Posterior vena cava (tissue), 2 donors: ENCODE measurements around the gene DISP2. TPM values are rescaled to one million over a fixed set of nuclear protein-coding genes. Genes with fewer than 3 reads are reported as not detected.

ENCODE experiments used
- DNase-seq: peaks from one replicate; pipeline ENCODE4 v3.0.0-alpha.2; 2020; ENCODE audit warnings: low spot score
- intact Hi-C, 2 donors: fragments of 100-400 bp; cut with DNase I; formaldehyde crosslinking; loops; one replicate each; pipeline versions ENCODE4 v1.14.1 to v1.14.2; 2022 to 2023
- total RNA-seq, 2 donors: library from RNA; stranded (reverse); fragmentation: NEBNext Ultra II Directional; extraction: Animal tissue kit (Norgen Biotek cat#: 25700); gene quantifications; one replicate each; pipeline ENCODE4 v1.2.1, GENCODE V29; 2021
- donor health status: DM: yes; HTN: yes; CAD: no.
- donor health status: DM: yes; HTN: yes; CAD: no.

The DISP2 gene
- total RNA-seq, 2 donors from 2014 or later = 0.05 to 0.32 TPM

- intact Hi-C loops = no loop called here
- DNase-seq = no peak
These were observed 33.8 kb upstream of the DISP2 start for GRCh38 chr15:40323953-40324937.

DNA sequence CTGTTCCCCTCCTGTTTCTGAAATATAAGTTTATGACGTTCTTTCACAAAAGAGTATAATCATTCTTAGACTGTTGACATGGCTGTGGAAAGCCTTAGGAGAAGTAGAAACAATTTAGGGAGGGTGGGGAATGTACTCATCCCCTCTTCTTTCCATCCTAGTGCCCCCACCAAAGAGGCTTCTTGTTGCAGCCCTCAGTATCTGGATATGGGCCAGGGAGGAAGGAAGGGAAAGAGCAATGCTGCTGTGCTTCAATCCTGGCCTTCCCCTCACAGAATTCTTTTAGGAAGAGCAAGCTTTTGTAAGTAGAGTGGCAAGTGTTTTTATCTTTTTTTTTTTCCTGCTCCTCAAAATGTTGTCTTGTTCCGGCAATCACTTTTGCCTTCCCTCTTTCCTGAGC lies 32.8 kb upstream of the DISP2 start:
- DNase-seq = no peak
- intact Hi-C loops = no loop called here

DNA sequence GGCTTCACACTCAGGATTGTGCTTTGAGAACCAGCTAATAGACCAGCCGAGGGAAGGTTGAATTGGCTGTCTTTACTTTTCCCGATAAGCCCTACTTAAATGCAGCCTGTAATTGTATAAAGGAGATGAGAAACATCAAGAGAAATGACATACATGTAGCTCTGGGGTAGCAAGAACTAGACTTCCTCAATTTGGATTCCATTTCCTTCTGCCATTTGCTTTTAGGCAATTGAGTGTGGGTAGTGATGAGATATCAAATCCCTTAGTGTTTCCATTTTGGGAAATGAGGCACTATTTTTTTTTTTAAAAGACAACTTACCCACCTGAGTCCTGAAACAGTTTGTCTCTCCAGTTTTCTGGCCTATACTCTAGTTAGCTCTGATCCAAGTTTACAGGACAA lies 32.3 kb upstream of the DISP2 start:
- DNase-seq = no peak
- intact Hi-C loops = no loop called here

- intact Hi-C loops = no loop called here
These were observed 30.6 kb upstream of the DISP2 start for GRCh38 chr15:40327457-40327856.

DNA sequence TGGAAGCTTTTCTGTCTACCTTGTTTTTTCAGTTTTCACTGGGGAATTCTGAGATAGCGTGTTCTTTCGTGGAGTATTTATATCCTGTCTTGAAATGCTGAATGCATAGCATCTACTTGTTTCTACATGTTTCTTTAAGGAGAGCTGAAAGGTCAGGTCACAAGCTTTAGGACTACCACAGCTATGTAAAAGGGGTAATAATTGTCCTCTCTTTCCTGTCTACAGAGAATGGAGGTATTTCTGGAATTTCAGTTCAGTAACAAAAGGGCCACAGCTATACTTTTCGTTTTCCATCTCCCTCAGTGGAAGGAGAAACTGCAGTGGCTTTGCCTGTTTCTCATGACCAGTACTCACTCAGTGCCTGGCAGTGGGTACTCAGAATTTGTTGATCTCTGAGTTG lies 29.8 kb upstream of the DISP2 start:
- no peak for DNase-seq
- intact Hi-C loops = no loop called here

More at GRCh38 chr15:40327457-40327856, 30.6 kb upstream of the DISP2 start:
- DNase-seq = peak; percentile 43

- intact Hi-C loops = no loop called here
- DNase-seq = peak; percentile 23
These were observed 29.3 kb upstream of the DISP2 start for GRCh38 chr15:40328751-40329150.

DNA sequence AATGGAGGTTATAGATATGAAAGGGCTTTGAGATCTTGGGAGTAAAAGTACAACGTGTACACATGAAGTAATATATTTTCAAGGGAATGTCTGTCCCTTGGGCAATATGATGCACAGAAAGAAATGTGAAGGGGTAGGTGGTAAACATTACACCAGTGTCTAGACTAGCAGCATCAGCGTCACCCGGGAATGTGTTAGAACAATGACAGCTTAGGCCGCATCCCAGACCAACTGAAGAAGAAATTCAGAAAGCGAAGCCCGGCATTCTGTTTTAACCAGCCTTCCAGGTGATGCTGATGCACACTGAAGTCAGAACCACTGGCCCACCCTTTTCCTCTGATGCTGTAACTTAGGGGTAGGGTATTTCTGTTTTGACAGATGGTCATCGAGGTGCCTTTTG lies 28.2 kb upstream of the DISP2 start:
- DNase-seq = no peak
- intact Hi-C loops = no loop called here

DNA sequence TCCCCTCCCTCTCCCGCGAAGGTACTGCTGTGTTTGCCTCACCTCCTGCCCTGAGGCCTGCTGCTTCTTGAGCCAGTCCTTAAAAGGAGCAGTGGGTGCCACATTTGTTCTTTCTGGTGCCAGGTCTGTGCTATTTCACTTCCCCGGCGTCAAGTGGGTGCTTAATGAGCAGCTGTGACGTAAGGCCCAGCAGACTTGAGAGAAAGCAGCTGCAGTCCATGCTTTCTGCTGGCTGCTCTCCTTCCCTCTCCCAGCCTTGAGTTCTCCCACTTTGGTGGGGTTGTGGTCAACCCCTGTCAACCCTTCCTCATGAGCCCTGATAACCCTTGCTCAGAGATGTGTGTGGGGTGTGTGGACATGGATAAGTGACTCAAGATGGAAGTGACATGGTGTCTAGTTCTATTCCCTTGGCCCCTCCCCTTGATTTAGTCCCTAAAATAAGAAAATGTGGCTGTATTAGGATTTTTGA lies 27.6 kb upstream of the DISP2 start:
- intact Hi-C loops = no loop called here
- peak; percentile 38 for DNase-seq

GRCh38 chr15:40331026-40331425 lies 27.0 kb upstream of the DISP2 start:
- intact Hi-C loops = no loop called here
- DNase-seq = peak; percentile 40

- DNase-seq = no peak
- intact Hi-C loops = no loop called here
These were observed 26.4 kb upstream of the DISP2 start for GRCh38 chr15:40331637-40332036.

DNA sequence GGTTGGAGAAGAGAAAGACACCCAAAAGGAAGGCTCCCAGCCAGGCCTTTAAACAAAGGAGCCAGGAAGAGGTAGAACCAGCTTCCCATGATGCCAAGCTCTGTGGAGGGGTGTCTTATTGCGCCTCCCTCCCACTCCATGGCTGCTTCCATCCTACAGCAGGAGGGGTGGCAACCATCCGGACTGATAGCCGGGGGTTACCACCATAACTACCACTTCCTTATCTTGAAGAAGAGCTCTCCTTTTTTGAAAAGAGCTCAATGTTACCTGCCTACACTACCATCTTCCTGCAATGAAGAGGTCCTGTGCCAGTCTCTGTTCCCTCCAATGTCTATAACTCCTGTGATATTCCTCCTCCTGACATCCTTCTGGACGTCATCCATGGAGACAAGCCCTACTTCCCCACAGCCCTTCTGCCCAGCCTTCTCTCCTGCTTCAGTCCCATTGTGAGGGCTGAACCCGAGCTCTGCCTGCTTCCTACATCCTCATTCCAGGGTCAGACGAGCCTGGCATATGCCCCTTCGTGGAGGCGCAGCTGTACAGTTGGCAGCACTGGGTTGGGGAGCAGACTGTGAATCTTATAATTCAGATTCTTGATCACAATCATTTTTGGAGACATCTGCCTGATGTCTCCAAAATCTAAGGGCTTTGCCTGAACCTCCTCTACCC lies 25.8 kb upstream of the DISP2 start:
- DNase-seq = no peak
- intact Hi-C loops = no loop called here

- intact Hi-C loops = no loop called here
- peak; percentile 91 for DNase-seq
These were observed 24.0 kb upstream of the DISP2 start for GRCh38 chr15:40333922-40334492.

DNA sequence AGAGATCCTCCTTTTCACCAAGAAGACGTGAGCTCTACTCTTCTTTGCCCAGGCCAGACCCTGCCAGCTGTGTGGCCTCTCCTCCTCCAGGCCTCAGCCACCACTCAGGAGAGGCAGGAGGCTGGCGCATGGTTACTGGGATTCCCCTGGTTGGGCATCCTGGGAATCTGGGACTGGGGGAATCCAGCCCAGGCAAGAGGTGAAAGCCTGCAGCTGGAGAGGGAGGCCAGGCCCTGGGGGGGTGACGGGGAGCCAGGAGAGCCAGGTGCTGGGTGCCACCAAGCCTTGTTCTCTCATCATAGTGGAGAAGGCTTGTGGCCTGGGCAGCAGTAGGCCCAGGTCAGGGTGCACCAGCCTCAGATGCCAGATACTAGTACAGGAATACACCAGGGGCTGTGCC lies 23.5 kb upstream of the DISP2 start:
- intact Hi-C loops = no loop called here
- DNase-seq = no peak

- no peak for DNase-seq
These were observed 22.9 kb upstream of the DISP2 start for GRCh38 chr15:40334941-40335795.

GRCh38 chr15:40335938-40336743 lies 21.9 kb upstream of the DISP2 start:
- peak; percentile 77 for DNase-seq
- intact Hi-C loops = no loop called here

More at GRCh38 chr15:40334941-40335795, 22.9 kb upstream of the DISP2 start:
- intact Hi-C loops = no loop called here

GRCh38 chr15:40336744-40337122 lies 21.3 kb upstream of the DISP2 start:
- no peak for DNase-seq
- intact Hi-C loops = no loop called here

DNA sequence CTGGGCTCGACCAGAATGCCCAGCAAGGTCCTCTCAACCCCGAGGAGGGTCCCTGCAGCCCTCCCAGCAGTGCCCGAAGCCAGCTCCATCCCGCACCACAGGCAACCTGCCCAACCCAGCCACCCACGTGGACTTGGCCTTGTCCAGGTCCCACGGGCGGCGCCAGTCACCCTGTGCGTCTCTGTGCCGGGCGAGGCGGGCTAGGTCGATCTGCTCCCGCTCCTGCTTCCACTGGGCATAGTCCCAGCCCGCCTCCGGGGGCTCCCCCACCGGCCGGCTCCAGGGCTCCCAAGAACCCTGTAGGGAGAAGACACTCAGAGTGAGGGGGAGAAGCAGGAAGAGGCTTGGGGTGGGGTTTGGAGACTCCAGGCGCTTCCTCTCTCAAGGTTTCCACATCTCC lies 20.4 kb upstream of the DISP2 start:
- DNase-seq = peak; percentile 80
- intact Hi-C loops = no loop called here

- intact Hi-C loops = no loop called here
- DNase-seq = peak; percentile 87
These were observed 19.9 kb upstream of the DISP2 start for GRCh38 chr15:40338041-40338657.
